A673 (cell line): ENCODE measurements around the gene ANGPTL3. TPM values are rescaled to one million over a fixed set of nuclear protein-coding genes. Genes with fewer than 3 reads are reported as not detected.

Experiments used
- BruUV-seq: library from RNA; stranded (reverse); fragments of 400-500 nt; replicated peaks from 2 replicates; lab custom pipeline; 2021; lab: Mats Ljungman, UMichigan
- CTCF ChIA-PET: fragments of 300-600 bp; sonication (Branson Sonifier 250); formaldehyde crosslinking; loops from one replicate; lab custom pipeline; 2022; ENCODE audit warnings: antibody characterized with exemption; lab: Charles Lee
- POLR2A ChIA-PET: fragments of 300-600 bp; sonication (Branson Sonifier 250); formaldehyde crosslinking; loops from one replicate; lab custom pipeline; 2022; ENCODE audit warnings: antibody characterized with exemption; ENCODE audit not compliant: low non-redundant PET; lab: Charles Lee
- DNase-seq: peaks from one replicate; pipeline ENCODE4 v3.0.0-alpha.2; 2015; ENCODE audit warnings: low spot score
- H3K27ac ChIP-seq: fragments of 200-600 bp; sonication (generic); 2 replicates; pipeline ENCODE4 v1.5.1; 2016; ENCODE audit warnings: mixed run types, low read depth, mild to moderate bottlenecking, mixed read lengths, antibody characterized with exemption, low read length; ENCODE audit not compliant: poor library complexity, severe bottlenecking
- H3K27me3 ChIP-seq: fragments of 200-600 bp; sonication (generic); replicated peaks from 2 replicates; pipeline ENCODE4 v1.6.1; 2017; ENCODE audit warnings: mixed run types, low read depth, mild to moderate bottlenecking, mixed read lengths, antibody characterized with exemption, low read length; ENCODE audit not compliant: insufficient read depth, poor library complexity
- H3K36me3 ChIP-seq: fragments of 200-600 bp; sonication (generic); 2 replicates; pipeline ENCODE4 v1.6.1; 2016; ENCODE audit warnings: mixed run types, mild to moderate bottlenecking, mixed read lengths, antibody characterized with exemption, low read length; ENCODE audit not compliant: insufficient read depth, poor library complexity, severe bottlenecking
- H3K4me1 ChIP-seq: fragments of 200-600 bp; sonication (generic); 2 replicates; pipeline ENCODE4 v1.6.1; 2017; ENCODE audit warnings: mixed run types, mild to moderate bottlenecking, mixed read lengths, antibody characterized with exemption, low read length; ENCODE audit not compliant: insufficient read depth, poor library complexity, severe bottlenecking
- H3K4me3 ChIP-seq: fragments of 200-600 bp; sonication (generic); 2 replicates; pipeline ENCODE4 v1.5.1; 2016; ENCODE audit warnings: low read depth, mixed run types, mild to moderate bottlenecking, mixed read lengths, low read length; ENCODE audit not compliant: poor library complexity, severe bottlenecking
- H3K9me3 ChIP-seq: fragments of 200-600 bp; sonication (generic); 2 replicates; pipeline ENCODE4 v1.6.1; 2016; ENCODE audit warnings: mixed run types, low read depth, mild to moderate bottlenecking, mixed read lengths, antibody characterized with exemption, low read length; ENCODE audit not compliant: poor library complexity, severe bottlenecking
- EZH2 ChIP-seq: fragments of 200-600 bp; sonication (generic); IDR thresholded peaks from 2 replicates; pipeline ENCODE4 v1.6.1; 2017; ENCODE audit warnings: borderline replicate concordance, low read depth, mild to moderate bottlenecking, mixed read lengths, antibody characterized with exemption, low read length; ENCODE audit not compliant: poor library complexity, severe bottlenecking
- intact Hi-C: fragments of 100-400 bp; cut with micrococcal nuclease; formaldehyde crosslinking; loops from one replicate; pipeline ENCODE4 v1.10.0; 2022; ENCODE audit not compliant: unreplicated experiment
- total RNA-seq: library from RNA; stranded (reverse); gene quantifications from 2 replicates; pipeline ENCODE4 v1.2.3, GENCODE V29; 2021
- TF ChIP-seq, protein P1 (sequence below): fragments of 300-800, 200-600 bp; sonication (generic); conservative IDR thresholded peaks from 2 replicates; pipeline ENCODE4 v1.5.1; 2017; ENCODE audit warnings: low read depth, mild to moderate bottlenecking, antibody characterized with exemption, low read length, moderate library complexity, mixed read lengths

ANGPTL3 gene
- total RNA-seq, 1 experiment from 2014 or later = not detected

DNA sequence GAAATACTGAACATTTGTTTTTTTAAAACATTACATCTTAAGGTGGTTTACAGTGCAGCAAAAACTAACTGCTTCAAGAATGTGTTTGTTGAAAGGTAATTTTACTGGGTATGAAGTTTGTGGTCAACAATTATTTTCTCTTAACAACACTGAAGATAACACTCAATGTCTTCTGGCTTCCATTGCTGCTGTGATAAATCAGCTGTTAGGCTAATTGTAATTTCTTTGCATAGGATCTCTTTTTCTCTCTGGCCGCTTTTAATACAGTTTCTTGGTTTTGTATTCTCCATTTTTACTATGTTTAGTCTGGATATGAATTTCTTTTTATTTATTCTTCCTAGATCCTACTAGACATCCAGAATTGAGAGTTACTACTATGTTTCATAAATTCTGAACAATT lies 46.0 kb downstream of the ANGPTL3 start:
- no peak for DNase-seq
- TF ChIP-seq EZH2 = no peak
- TF ChIP-seq, protein P1, sequence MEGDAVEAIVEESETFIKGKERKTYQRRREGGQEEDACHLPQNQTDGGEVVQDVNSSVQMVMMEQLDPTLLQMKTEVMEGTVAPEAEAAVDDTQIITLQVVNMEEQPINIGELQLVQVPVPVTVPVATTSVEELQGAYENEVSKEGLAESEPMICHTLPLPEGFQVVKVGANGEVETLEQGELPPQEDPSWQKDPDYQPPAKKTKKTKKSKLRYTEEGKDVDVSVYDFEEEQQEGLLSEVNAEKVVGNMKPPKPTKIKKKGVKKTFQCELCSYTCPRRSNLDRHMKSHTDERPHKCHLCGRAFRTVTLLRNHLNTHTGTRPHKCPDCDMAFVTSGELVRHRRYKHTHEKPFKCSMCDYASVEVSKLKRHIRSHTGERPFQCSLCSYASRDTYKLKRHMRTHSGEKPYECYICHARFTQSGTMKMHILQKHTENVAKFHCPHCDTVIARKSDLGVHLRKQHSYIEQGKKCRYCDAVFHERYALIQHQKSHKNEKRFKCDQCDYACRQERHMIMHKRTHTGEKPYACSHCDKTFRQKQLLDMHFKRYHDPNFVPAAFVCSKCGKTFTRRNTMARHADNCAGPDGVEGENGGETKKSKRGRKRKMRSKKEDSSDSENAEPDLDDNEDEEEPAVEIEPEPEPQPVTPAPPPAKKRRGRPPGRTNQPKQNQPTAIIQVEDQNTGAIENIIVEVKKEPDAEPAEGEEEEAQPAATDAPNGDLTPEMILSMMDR = no peak
- ChIA-PET POLR2A (no interaction called here), CTCF (no interaction called here)
- no TSS peak for BruUV-seq
- intact Hi-C loops = no loop called here
- H3K9me3 ChIP-seq = peaks cover 15% of the 10 kb centered on the region
- no peaks in the 10 kb centered on the region for H3K27me3 ChIP-seq
- no peak overlapping the region for H3K4me3 ChIP-seq
- H3K4me1 ChIP-seq = no peaks in the 10 kb centered on the region
- H3K36me3 ChIP-seq = peaks cover 29% of the 10 kb centered on the region
- H3K27ac ChIP-seq = no peak overlapping the region

DNA sequence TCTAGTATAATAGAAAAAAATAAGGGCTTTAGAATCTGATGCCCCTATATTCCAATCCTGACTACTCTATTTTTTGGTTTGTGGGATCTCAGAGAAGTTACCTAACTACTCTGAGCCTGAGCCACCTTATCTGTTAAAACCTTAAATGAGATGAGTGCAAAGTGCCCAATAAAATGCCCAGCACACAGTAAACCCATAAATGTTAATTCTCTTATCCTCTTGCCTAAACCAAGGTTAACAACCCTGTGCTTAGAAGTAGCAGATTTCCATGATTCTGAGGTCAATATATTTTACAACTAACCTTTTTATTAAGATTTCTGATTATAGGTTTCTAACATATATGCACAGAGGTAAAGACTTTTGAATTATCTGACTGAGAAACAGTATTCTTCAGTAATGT lies 55.1 kb downstream of the ANGPTL3 start:
- CTCF ChIA-PET = no interaction called here
- DNase-seq = no peak
- H3K4me1 ChIP-seq = peaks cover 5% of the 10 kb centered on the region
- no peaks in the 10 kb centered on the region for H3K9me3 ChIP-seq
- H3K4me3 ChIP-seq = no peak overlapping the region
- no TSS peak for BruUV-seq
- H3K27ac ChIP-seq = no peak overlapping the region
- H3K27me3 ChIP-seq = no peaks in the 10 kb centered on the region
- TF ChIP-seq, protein P1 = no peak
- TF ChIP-seq EZH2 = no peak
- intact Hi-C loops = no loop called here
- peaks cover 7% of the 10 kb centered on the region for H3K36me3 ChIP-seq
- POLR2A ChIA-PET = no interaction called here

DNA sequence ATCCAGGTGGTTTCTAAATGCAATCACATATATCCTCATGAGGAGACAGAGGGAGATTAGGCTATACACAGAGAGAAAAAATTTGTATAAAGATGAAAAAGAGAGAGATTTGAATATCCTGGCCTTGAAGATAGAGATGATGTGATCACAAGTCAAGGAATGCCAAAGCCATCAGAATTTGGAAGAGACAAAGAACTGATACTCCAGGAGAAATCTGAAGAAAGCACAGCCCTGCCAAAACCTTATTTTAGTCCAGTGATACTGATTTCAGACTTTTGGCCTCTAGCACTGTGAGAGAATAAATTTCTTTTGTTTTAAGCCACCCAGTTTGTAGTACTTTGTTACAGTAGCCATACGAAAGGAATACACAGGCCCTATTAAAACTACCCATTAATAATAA lies 57.4 kb downstream of the ANGPTL3 start:
- Histone ChIP-seq H3K4me1 (peaks cover 5% of the 10 kb centered on the region), H3K9me3 (no peaks in the 10 kb centered on the region), H3K27me3 (no peaks in the 10 kb centered on the region), H3K27ac (no peak overlapping the region), H3K4me3 (no peak overlapping the region), H3K36me3 (peaks cover 7% of the 10 kb centered on the region)
- intact Hi-C loops = no loop called here
- DNase-seq = no peak
- ChIA-PET POLR2A (no interaction called here), CTCF (no interaction called here)
- TF ChIP-seq, protein P1 = no peak
- no peak for TF ChIP-seq EZH2
- no TSS peak for BruUV-seq

Other genes starting within 250 kb of the ANGPTL3 start
- gene USP1, start 160.5 kb upstream of the ANGPTL3 start, total RNA-seq = 85.9 and 90.0 TPM in 2 replicates
- 60.8 and 66.5 TPM in 2 replicates for gene DOCK7, start 90.9 kb downstream of the ANGPTL3 start, total RNA-seq
- 14.4 and 15.1 TPM in 2 replicates for gene ATG4C, start 186.6 kb downstream of the ANGPTL3 start, total RNA-seq